GM23338 (cell line): ENCODE measurements around the gene MED27. TPM values are rescaled to one million over a fixed set of nuclear protein-coding genes. Genes with fewer than 3 reads are reported as not detected.

Source experiments
- ATAC-seq: fragments of 200-7000 bp; cut with Tn5 transposase; 3 replicates; pipeline ENCODE4 v1.9.1; 2020
- DNase-seq: peaks from one replicate; pipeline ENCODE4 v3.0.0-alpha.2; 2015; ENCODE audit warnings: low spot score
- H2AFZ ChIP-seq: fragments of 200-600 bp; sonication (generic); 2 replicates; pipeline ENCODE4 v1.8.0; 2016; ENCODE audit warnings: antibody characterized with exemption, mild to moderate bottlenecking, moderate library complexity
- H3F3A ChIP-seq: fragments of 200-600 bp; sonication (generic); replicated peaks from 2 replicates; pipeline ENCODE4 v1.8.0; 2017; ENCODE audit warnings: antibody characterized with exemption, mixed run types, low read depth
- H3K27ac ChIP-seq: fragments of 200-600 bp; sonication (generic); 2 replicates; pipeline ENCODE4 v1.6.1; 2016; ENCODE audit warnings: low read depth
- H3K27me3 ChIP-seq: fragments of 200-600 bp; sonication (generic); 2 replicates; pipeline ENCODE4 v1.8.0; 2016; ENCODE audit warnings: mild to moderate bottlenecking, mixed run types, moderate library complexity; ENCODE audit not compliant: insufficient read depth
- H3K36me3 ChIP-seq: fragments of 200-600 bp; sonication (generic); 2 replicates; pipeline ENCODE4 v1.8.0; 2016; ENCODE audit warnings: mild to moderate bottlenecking; ENCODE audit not compliant: insufficient read depth
- H3K4me1 ChIP-seq: fragments of 200-600 bp; sonication (generic); 2 replicates; pipeline ENCODE4 v1.8.0; 2016; ENCODE audit warnings: mild to moderate bottlenecking, moderate library complexity; ENCODE audit not compliant: insufficient read depth
- H3K4me2 ChIP-seq: fragments of 200-600 bp; sonication (generic); 2 replicates; pipeline ENCODE4 v1.7.1; 2017; ENCODE audit warnings: mixed run types
- H3K4me3 ChIP-seq: fragments of 200-600 bp; sonication (generic); 2 replicates; pipeline ENCODE4 v1.6.1; 2016; ENCODE audit warnings: mixed run types
- H3K79me2 ChIP-seq: fragments of 200-600 bp; sonication (generic); replicated peaks from 2 replicates; pipeline ENCODE4 v1.8.0; 2017; ENCODE audit warnings: mild to moderate bottlenecking; ENCODE audit not compliant: insufficient read depth
- H3K9me2 ChIP-seq: fragments of 200-600 bp; sonication (generic); 2 replicates; pipeline ENCODE4 v1.8.0; 2017; ENCODE audit not compliant: insufficient read depth
- H4K20me1 ChIP-seq: fragments of 200-600 bp; sonication (generic); replicated peaks from 2 replicates; pipeline ENCODE4 v1.8.0; 2017; ENCODE audit warnings: mild to moderate bottlenecking; ENCODE audit not compliant: insufficient read depth
- H3K27ac Mint-ChIP-seq: 2 replicates; pipeline ENCODE4 v1.8.0; 2020; ENCODE audit warnings: inconsistent platforms, mild to moderate bottlenecking, moderate library complexity, mixed read lengths
- H3K27me3 Mint-ChIP-seq: 3 replicates; pipeline ENCODE4 v1.8.0; 2022; ENCODE audit warnings: low read depth, mild to moderate bottlenecking, moderate library complexity, mixed read lengths, inconsistent platforms; ENCODE audit not compliant: insufficient read depth, poor library complexity
- H3K36me3 Mint-ChIP-seq: 3 replicates; pipeline ENCODE4 v1.8.0; 2021; ENCODE audit warnings: low read depth, mild to moderate bottlenecking, inconsistent platforms, moderate library complexity, mixed read lengths
- H3K4me1 Mint-ChIP-seq: 3 replicates; pipeline ENCODE4 v1.8.0; 2020; ENCODE audit warnings: mild to moderate bottlenecking, inconsistent platforms, mixed read lengths
- H3K4me3 Mint-ChIP-seq: 3 replicates; pipeline ENCODE4 v1.8.0; 2021; ENCODE audit warnings: moderate library complexity, mild to moderate bottlenecking, inconsistent platforms, mixed read lengths
- H3K9me3 Mint-ChIP-seq: 3 replicates; pipeline ENCODE4 v1.8.0; 2020; ENCODE audit warnings: moderate library complexity, mild to moderate bottlenecking, inconsistent platforms, mixed read lengths
- CTCF ChIP-seq, 2 experiments: fragments of 200-600 bp in 1 of 2; sonication (generic) in 1 of 2; conservative IDR thresholded peaks; 2 replicates each; pipeline versions ENCODE4 v1.5.1 to v1.6.1; 2016 to 2017; ENCODE audit warnings: antibody characterized with exemption in 2 of 2, low read depth in 2 of 2, mild to moderate bottlenecking in 2 of 2, moderate library complexity in 1 of 2
- ETS1 ChIP-seq: IDR thresholded peaks from 2 replicates; pipeline ENCODE4 v1.6.1; 2016; ENCODE audit warnings: antibody characterized with exemption
- JUNB ChIP-seq: IDR thresholded peaks from one replicate; pipeline ENCODE4 v1.6.1; 2016; ENCODE audit warnings: antibody characterized with exemption; ENCODE audit not compliant: unreplicated experiment
- NANOG ChIP-seq: IDR thresholded peaks from 2 replicates; pipeline ENCODE4 v1.6.1; 2016; ENCODE audit warnings: antibody characterized with exemption, borderline replicate concordance
- POLR2AphosphoS5 ChIP-seq: IDR thresholded peaks from 2 replicates; pipeline ENCODE4 v1.6.1; 2016; ENCODE audit warnings: antibody characterized with exemption, low read depth
- REST ChIP-seq: IDR thresholded peaks from one replicate; pipeline ENCODE4 v1.6.1; 2018; ENCODE audit warnings: antibody characterized with exemption; ENCODE audit not compliant: unreplicated experiment
- ZNF331 ChIP-seq: fragments of 250-450 bp; sonication (Bioruptor Pico); IDR thresholded peaks from 2 replicates; pipeline ENCODE4 v1.5.0; 2020; ENCODE audit warnings: low read depth, mild to moderate bottlenecking, moderate library complexity
- ZNF462 ChIP-seq: fragments of 250-450 bp; sonication (Bioruptor Pico); IDR thresholded peaks from 2 replicates; pipeline ENCODE4 v1.5.0; 2020; ENCODE audit warnings: mild to moderate bottlenecking, moderate library complexity
- polyA plus RNA-seq: library from polyadenylated mRNA; unstranded; fragments of >200 nt; fragmentation: Nextera tagmentation; extraction: Ambion mirVana; gene quantifications from 2 replicates; pipeline ENCODE4 v1.2.1, GENCODE V29; 2016
- total RNA-seq: library from RNA; depleted of rRNA; stranded (reverse); fragments of >200 nt; shearing (Covaris generic); gene quantifications from 2 replicates; pipeline ENCODE4 v1.2.3, GENCODE V29; 2014

Gene MED27
- total and polyA plus RNA-seq, 2 experiments from 2014 or later = 30.6 to 35.0 TPM

GRCh38 chr9:131919216-131919615, 160.5 kb downstream of the MED27 start:
- ATAC-seq (no peak), DNase-seq (no peak)
- Histone ChIP-seq H3K4me1 (0 out of 2 replicates have a peak, but pooled peaks cover 9% of the 10 kb centered on the region), H3K79me2 (no peaks in the 10 kb centered on the region), H3K36me3 (no peaks in the 10 kb centered on the region), H3F3A (no peaks in the 10 kb centered on the region), H3K27ac (no peak overlapping the region), H3K4me2 (no peak overlapping the region), H3K9me2 (no peaks in the 10 kb centered on the region), H3K4me3 (no peak overlapping the region), H4K20me1 (peaks cover 9% of the 10 kb centered on the region; the same call in 1 of the 2 replicates), H3K27me3 (no peaks in the 10 kb centered on the region), H2AFZ (no peak overlapping the region)
- Mint-ChIP-seq H3K27me3 (peaks cover 2% of the 10 kb centered on the region), H3K27ac (no peak overlapping the region), H3K4me1 (peaks cover 12% of the 10 kb centered on the region), H3K4me3 (no peak overlapping the region), H3K9me3 (no peaks in the 10 kb centered on the region; the same call in 2 of the 3 replicates), H3K36me3 (no peaks in the 10 kb centered on the region)
- no peak for TF ChIP-seq POLR2AphosphoS5
- no peak for TF ChIP-seq ZNF331 (CRISPR knock-in tag)
- TF ChIP-seq REST = no peak
- no peak for TF ChIP-seq ZNF462 (CRISPR knock-in tag)
- no peak for TF ChIP-seq CTCF (conservative IDR thresholded peaks at IDR 0.05; ENCODE audit: low read depth in 2 of 2)
- no peak for TF ChIP-seq ETS1
- TF ChIP-seq JUNB = no peak
- TF ChIP-seq NANOG = no peak
